Endothelial cell of umbilical vein (primary cell): ENCODE measurements around the gene EEF1E1.

Experiments
- CTCF ChIP-seq, 2 donors: IDR thresholded peaks; 1 replicate in 1 of 2; 2 replicates in 1 of 2; pipeline ENCODE4 v1.5.1; 2011; ENCODE audit warnings: low read length in 2 of 2, mild to moderate bottlenecking in 2 of 2, moderate library complexity in 2 of 2, control low read depth in 1 of 2, inconsistent platforms in 1 of 2, low read depth in 1 of 2; ENCODE audit not compliant: insufficient read depth in 1 of 2; ENCODE audit errors: extremely low read depth in 1 of 2
- POLR2AphosphoS5 ChIP-seq: IDR thresholded peaks from 2 replicates; pipeline ENCODE4 v1.6.1; 2012; ENCODE audit warnings: low read depth, mild to moderate bottlenecking, control low read depth, low read length, moderate library complexity; ENCODE audit not compliant: insufficient read depth

DNA sequence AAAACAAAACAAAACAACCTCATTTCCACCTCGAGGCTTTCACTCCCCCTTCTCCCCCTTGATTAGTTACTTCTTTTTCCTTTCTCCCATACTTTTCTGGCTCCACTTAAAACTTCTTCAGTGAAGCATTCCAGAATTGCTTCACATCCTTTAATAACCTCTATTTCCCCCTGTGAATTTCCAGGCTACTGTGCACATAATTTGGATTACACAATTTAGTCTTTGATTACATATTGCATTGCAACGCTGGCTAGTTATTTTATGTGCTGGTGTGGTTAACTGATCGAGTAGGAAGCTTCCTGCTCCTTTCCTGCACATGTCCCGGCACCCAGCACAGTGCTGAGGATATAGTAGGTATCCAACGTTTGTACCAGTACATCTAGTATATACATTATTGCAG lies 28.1 kb upstream of the EEF1E1 start:
- no peak for TF ChIP-seq POLR2AphosphoS5
- no peak for TF ChIP-seq CTCF (IDR thresholded peaks at IDR 0.05; ENCODE audit: extremely low read depth in 1 of 2, insufficient read depth in 1 of 2, low read depth in 1 of 2, low read length in 2 of 2)
